GM23248 (cell line): ENCODE results near the gene NAA50. TPM values are rescaled to one million over a fixed set of nuclear protein-coding genes. Genes with fewer than 3 reads are reported as not detected.

Experiments used
- DNase-seq: peaks from one replicate; pipeline ENCODE4 v3.0.0-alpha.2; 2015
- H2AFZ ChIP-seq: fragments of 200-600 bp; sonication (generic); 2 replicates; pipeline ENCODE4 v1.6.1; 2016; ENCODE audit warnings: antibody characterized with exemption
- H3F3A ChIP-seq: fragments of 200-600 bp; sonication (generic); 2 replicates; pipeline ENCODE4 v1.6.1; 2016; ENCODE audit warnings: mild to moderate bottlenecking, antibody characterized with exemption, mixed run types; ENCODE audit not compliant: insufficient read depth
- H3K27ac ChIP-seq: fragments of 200-600 bp; sonication (generic); 2 replicates; pipeline ENCODE4 v1.5.1; 2016; ENCODE audit warnings: mild to moderate bottlenecking
- H3K27me3 ChIP-seq: fragments of 200-600 bp; sonication (generic); replicated peaks from 2 replicates; pipeline ENCODE4 v1.6.1; 2016; ENCODE audit warnings: mild to moderate bottlenecking; ENCODE audit not compliant: insufficient read depth
- H3K36me3 ChIP-seq: fragments of 200-600 bp; sonication (generic); 2 replicates; pipeline ENCODE4 v1.6.1; 2016; ENCODE audit warnings: low read depth, mild to moderate bottlenecking
- H3K4me1 ChIP-seq: fragments of 200-600 bp; sonication (generic); 2 replicates; pipeline ENCODE4 v1.6.1; 2016; ENCODE audit warnings: mild to moderate bottlenecking; ENCODE audit not compliant: insufficient read depth
- H3K4me2 ChIP-seq: fragments of 200-600 bp; sonication (generic); one replicate; pipeline ENCODE4 v1.6.1; 2016; ENCODE audit warnings: mild to moderate bottlenecking; ENCODE audit not compliant: unreplicated experiment
- H3K4me3 ChIP-seq: fragments of 200-600 bp; sonication (generic); 2 replicates; pipeline ENCODE4 v1.5.1; 2016; ENCODE audit warnings: mild to moderate bottlenecking
- H3K79me2 ChIP-seq: fragments of 200-600 bp; sonication (generic); 2 replicates; pipeline ENCODE4 v1.6.1; 2016; ENCODE audit warnings: mild to moderate bottlenecking; ENCODE audit not compliant: insufficient read depth
- H3K9ac ChIP-seq: fragments of 200-600 bp; sonication (generic); 2 replicates; pipeline ENCODE4 v1.6.1; 2016; ENCODE audit warnings: mild to moderate bottlenecking
- H3K9me2 ChIP-seq: fragments of 200-600 bp; sonication (generic); 2 replicates; pipeline ENCODE4 v1.6.1; 2016; ENCODE audit warnings: mixed run types, mild to moderate bottlenecking, moderate library complexity; ENCODE audit not compliant: insufficient read depth
- H3K9me3 ChIP-seq: fragments of 200-600 bp; sonication (generic); one replicate; pipeline ENCODE4 v1.6.1; 2017; ENCODE audit warnings: low read depth
- H4K20me1 ChIP-seq: fragments of 200-600 bp; sonication (generic); 2 replicates; pipeline ENCODE4 v1.6.0; 2016; ENCODE audit not compliant: insufficient read depth
- EZH2 ChIP-seq: fragments of 200-600 bp; sonication (generic); IDR thresholded peaks from 2 replicates; pipeline ENCODE4 v1.6.1; 2018; ENCODE audit warnings: antibody characterized with exemption, mild to moderate bottlenecking; ENCODE audit not compliant: insufficient read depth, poor library complexity, severe bottlenecking
- EZH2phosphoT487 ChIP-seq: fragments of 200-600 bp; sonication (generic); IDR thresholded peaks from 2 replicates; pipeline ENCODE4 v1.6.1; 2018; ENCODE audit warnings: antibody characterized with exemption, moderate library complexity, mild to moderate bottlenecking, low read depth; ENCODE audit not compliant: insufficient read depth
- WGBS, 2 experiments: methylation state at CpG; one replicate each; pipeline ENCODE4 v1.1.6; 2015 to 2017; ENCODE audit warnings: low lambda C conversion rate in 2 of 2, low coverage in 1 of 2; ENCODE audit errors: missing lambda C conversion rate in 2 of 2; 5-methylcytosine and 5-hydroxymethylcytosine counted together
- in situ Hi-C: fragments of 300-500 bp; cut with MboI; formaldehyde crosslinking; loops from 2 replicates; pipeline ENCODE4 v1.15.0; 2020
- polyA plus RNA-seq: library from polyadenylated mRNA; unstranded; fragments of >200 nt; fragmentation: Nextera tagmentation; extraction: Ambion mirVana; gene quantifications from 2 replicates; pipeline ENCODE4 v1.2.1, GENCODE V29; 2016
- total RNA-seq: library from RNA; depleted of rRNA; stranded (reverse); fragments of >200 nt; shearing (Covaris generic); gene quantifications from 2 replicates; pipeline ENCODE4 v1.2.3, GENCODE V29; 2014; rRNA removed

NAA50 gene
- total RNA-seq: 142 and 160 TPM in 2 replicates
- 147 and 154 TPM in 2 replicates for polyA plus RNA-seq

DNA sequence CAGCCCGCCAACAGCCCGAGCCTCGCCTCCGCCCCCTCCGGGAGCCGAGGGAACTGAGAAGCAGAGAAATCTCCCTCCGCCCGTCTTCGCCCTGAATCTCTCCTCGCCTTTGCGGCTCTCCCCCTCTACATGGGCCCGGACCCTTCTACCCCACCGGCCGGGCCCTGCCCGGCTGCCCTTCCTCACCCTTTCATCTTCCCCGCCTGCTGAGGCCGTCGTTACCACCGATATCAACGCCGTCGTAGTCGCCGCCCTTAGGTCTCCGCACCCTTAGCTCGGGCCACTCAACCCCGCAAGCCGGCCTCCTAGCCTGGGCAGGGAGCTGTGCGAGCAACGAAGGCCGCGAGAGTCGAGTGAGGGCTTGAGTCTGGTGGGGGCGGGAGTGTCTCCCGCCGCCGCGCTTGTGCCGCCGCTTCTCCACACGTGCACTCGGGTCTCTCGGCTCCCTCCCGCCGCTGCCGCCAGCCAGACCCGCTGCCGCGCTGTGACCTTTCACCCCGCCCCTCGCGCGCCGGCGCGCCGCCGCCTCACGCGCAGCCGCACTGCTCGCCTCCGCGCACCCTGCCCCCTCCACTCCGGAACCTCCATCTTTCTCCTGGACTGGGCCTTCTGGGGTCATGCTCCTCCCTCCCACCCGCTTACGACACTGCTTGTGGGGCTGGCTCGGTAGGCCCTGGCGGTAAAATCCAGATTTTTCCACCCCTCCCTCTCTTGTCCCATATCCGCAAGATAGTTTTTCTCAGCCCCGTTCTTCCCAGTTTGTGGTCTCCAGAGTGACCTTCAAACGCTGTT lies at the start of gene NAA50:
Gene NAA50, minus strand, starts transcription at position 494 of the 792 bp plus-strand sequence. Its CDS starts 300 bp downstream, at position 194.
- Histone ChIP-seq H3K9me3 (no peaks in the 10 kb centered on the region), H3K9me2 (no peaks in the 10 kb centered on the region), H3K27me3 (no peaks in the 10 kb centered on the region), H3K4me2 (peak within 1 kb of the TSS; percentile 97), H4K20me1 (peaks cover 5% of the 10 kb centered on the region; the same call in 1 of the 2 replicates), H3K4me3 (peak within 1 kb of the TSS; percentile 99), H3K27ac (peak within 1 kb of the TSS; percentile 100), H2AFZ (peak within 1 kb of the TSS; percentile 86), H3F3A (peaks cover 13% of the 10 kb centered on the region), H3K79me2 (peaks cover 89% of the 10 kb centered on the region), H3K4me1 (peaks cover 42% of the 10 kb centered on the region), H3K9ac (peak within 1 kb of the TSS; percentile 99), H3K36me3 (no peaks in the 10 kb centered on the region)
- WGBS, 2 experiments: 1 to 2% methylated on average over 48 to 71 of the region's 72 CpGs
- DNase-seq: peak; percentile 94
- TF ChIP-seq EZH2phosphoT487: no peak
- no peak for TF ChIP-seq EZH2
- in situ Hi-C loops: no loop called here

DNA sequence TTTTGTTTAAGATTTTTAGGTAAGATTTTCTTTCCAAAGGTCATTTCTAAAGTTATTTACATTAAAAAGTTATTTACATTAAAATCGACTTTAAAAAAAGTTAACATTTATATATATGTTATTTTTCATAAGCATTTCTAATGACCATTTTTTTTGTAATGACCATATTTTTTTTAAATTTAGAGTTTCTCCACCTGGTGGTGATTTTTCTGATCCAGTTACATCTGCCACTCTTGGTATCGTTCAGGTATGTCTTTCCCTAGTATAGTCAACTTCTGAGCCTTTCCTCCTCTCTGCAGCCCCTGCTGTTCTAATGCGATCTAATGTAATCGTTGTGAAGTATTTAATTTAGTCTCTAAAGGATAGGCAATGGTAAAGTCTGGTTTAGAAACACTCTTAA lies 49.6 kb upstream of the NAA50 start:
- H3K4me2 ChIP-seq: no peak overlapping the region
- no peaks in the 10 kb centered on the region for H3K9me2 ChIP-seq
- WGBS, 2 experiments: 88 to 91% methylated on average over 4 of the region's 4 CpGs
- H2AFZ ChIP-seq: no peak overlapping the region
- no peaks in the 10 kb centered on the region for H3K4me1 ChIP-seq
- in situ Hi-C loops: no loop called here
- no peak overlapping the region for H3K4me3 ChIP-seq
- TF ChIP-seq EZH2phosphoT487 (no peak), EZH2 (no peak)
- no peaks in the 10 kb centered on the region for H3F3A ChIP-seq
- H3K9me3 ChIP-seq: no peaks in the 10 kb centered on the region
- no peaks in the 10 kb centered on the region for H3K27me3 ChIP-seq
- peaks cover 45% of the 10 kb centered on the region for H3K36me3 ChIP-seq
- H3K79me2 ChIP-seq: no peaks in the 10 kb centered on the region
- no peak for DNase-seq
- no peaks in the 10 kb centered on the region for H4K20me1 ChIP-seq
- no peak overlapping the region for H3K9ac ChIP-seq
- no peak overlapping the region for H3K27ac ChIP-seq

DNA sequence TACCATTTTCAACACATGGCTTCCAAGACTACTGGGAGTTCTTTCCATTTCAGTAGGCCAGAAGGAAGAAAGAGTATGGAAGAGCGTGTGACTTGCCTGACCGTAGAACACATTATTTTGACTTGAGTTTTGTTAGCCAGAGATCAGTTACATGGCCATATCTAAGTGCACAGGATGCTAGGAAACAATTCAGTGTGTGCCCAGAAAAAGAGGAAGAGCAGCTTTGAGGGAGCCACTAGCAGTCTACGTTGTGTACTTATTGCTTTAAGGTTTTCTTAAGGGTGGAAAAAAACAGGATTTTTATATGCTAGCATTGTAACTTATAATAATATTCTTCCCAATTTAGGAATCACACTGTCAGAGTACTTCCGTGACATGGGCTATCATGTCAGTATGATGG lies 48.5 kb upstream of the NAA50 start:
- 87 to 93% methylated on average over 4 of the region's 4 CpGs for WGBS, 2 experiments

DNA sequence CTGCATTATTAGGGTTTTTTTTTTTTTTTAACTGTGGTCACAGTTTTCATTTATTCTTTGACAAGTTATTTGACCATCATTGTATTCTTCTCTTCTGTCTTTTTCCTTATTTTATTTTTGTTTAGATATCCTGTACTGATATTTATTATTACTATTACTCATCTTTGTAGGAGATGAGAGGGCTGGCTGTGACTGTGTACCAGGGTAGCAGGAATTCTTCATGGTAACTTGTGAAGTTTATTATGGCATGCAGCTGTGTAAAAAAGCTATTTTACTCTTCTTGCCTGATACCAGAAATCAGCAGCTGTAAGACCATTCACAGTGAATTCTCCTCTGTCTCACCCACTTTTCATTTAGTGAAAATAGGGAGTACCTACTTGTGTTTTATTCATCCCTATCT lies 45.3 kb upstream of the NAA50 start:
- Histone ChIP-seq H3K9me2 (no peaks in the 10 kb centered on the region), H3K27ac (no peak overlapping the region), H3K79me2 (no peaks in the 10 kb centered on the region), H3K9ac (no peak overlapping the region), H3K36me3 (peaks cover 25% of the 10 kb centered on the region; the same call in 1 of the 2 replicates), H3K4me1 (peaks cover 9% of the 10 kb centered on the region; the same call in 1 of the 2 replicates), H3K4me3 (no peak overlapping the region), H3K27me3 (no peaks in the 10 kb centered on the region), H4K20me1 (no peaks in the 10 kb centered on the region), H2AFZ (no peak overlapping the region), H3F3A (no peaks in the 10 kb centered on the region), H3K9me3 (no peaks in the 10 kb centered on the region), H3K4me2 (no peak overlapping the region)
- peak; percentile 17 for DNase-seq
- in situ Hi-C loops: no loop called here
- TF ChIP-seq EZH2phosphoT487: no peak

More for the DNA sequence above, 48.5 kb upstream of the NAA50 start:
- Histone ChIP-seq H3K27me3 (no peaks in the 10 kb centered on the region), H3K9me3 (no peaks in the 10 kb centered on the region), H3K9me2 (no peaks in the 10 kb centered on the region), H3K4me3 (no peak overlapping the region), H3K4me2 (no peak overlapping the region), H3K9ac (no peak overlapping the region), H3K36me3 (peaks cover 39% of the 10 kb centered on the region), H4K20me1 (no peaks in the 10 kb centered on the region), H2AFZ (no peak overlapping the region), H3K79me2 (no peaks in the 10 kb centered on the region), H3K4me1 (no peaks in the 10 kb centered on the region), H3F3A (no peaks in the 10 kb centered on the region), H3K27ac (no peak overlapping the region)
- TF ChIP-seq EZH2phosphoT487: no peak
- TF ChIP-seq EZH2: no peak
- no peak for DNase-seq
- in situ Hi-C loops: no loop called here
